ENCODE data around the gene VAMP5.

DNA sequence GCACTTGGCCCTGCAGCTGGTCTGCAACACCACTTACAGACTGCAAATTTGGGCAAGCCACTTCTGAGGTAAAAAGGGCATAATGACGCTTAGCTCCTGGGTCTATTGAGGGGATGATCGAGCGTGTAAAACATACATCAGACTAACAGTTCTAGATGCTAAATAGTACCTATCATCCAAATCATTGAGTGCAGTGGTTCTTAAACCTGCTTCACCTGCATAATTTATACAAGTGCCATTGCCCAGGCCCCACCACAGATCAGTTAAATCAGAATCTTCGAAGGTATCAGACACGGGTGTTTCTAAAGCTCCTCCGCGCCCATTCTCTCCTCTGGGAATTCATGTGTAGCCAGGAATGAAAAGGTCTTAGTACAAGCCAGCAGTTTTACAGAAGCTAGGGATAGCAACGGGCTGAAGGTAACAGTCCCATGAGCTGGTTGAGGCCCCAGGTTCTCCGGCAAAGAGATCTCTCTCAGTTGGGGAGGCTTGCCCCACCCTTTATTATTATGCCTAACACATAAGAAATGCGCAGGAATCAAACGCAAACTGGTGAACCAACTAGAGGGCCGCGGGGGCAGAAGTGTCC lies 10.6 kb downstream of the VAMP5 start:
- no peak for TF ChIP-seq GATA2 (IDR thresholded peaks at IDR 0.05; ENCODE audit: low read depth, low read length)
- TF ChIP-seq GATA3 (IDR thresholded peaks at IDR 0.05; ENCODE audit: low read depth, low read length): no peak

All from SH-SY5Y (cell line).